ENCODE measurements around the gene BRD7. TPM values are rescaled to one million over a fixed set of nuclear protein-coding genes. Genes with fewer than 3 reads are reported as not detected.

The BRD7 gene
- total and polyA plus RNA-seq, 4 donors, result 13.3 to 34.3 (median 14.1) TPM

DNA sequence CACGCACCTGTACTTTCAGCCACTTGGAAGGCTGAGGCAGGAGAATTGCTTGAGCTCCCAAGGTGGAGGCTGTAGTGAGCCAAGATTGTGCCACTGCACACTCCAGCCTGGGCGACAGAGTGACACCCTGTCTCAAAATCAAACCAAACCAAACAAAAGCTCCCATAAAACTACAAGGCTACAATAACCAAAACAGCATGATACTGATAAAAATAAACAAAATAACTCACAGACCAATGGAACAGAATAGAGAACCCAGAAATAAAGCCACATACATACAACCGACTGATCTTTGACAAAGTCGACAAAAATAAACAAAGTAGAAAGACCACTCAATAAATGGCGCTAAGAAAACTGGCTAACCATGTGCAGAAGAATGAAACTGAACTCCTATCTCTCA is 37.2 kb downstream of the BRD7 start:
- no peak overlapping the region for H3K27ac ChIP-seq (ENCODE audit: low read depth in 1 of 2, low read length in 2 of 2)
- H3K9me3 ChIP-seq (ENCODE audit: control insufficient read depth in 4 of 4, low read length in 3 of 4), result no peaks in the 10 kb centered on the region
- 82% methylated on average over 5 of the region's 5 CpGs for WGBS
- H3K4me3 ChIP-seq (ENCODE audit: low read depth in 1 of 3, low read length in 3 of 3), result no peak overlapping the region
- no peak overlapping the region for H3K9ac ChIP-seq (ENCODE audit: low read depth in 1 of 2, low read length in 2 of 2)
- no peaks in the 10 kb centered on the region for H3K27me3 ChIP-seq (ENCODE audit: control insufficient read depth in 4 of 4, insufficient read depth in 4 of 4, low read length in 3 of 4)
- H3K36me3 ChIP-seq (ENCODE audit: control insufficient read depth in 4 of 4, insufficient read depth in 3 of 4, low read depth in 1 of 4, low read length in 3 of 4), result peaks cover 1 to 28% (median 17%) of the 10 kb centered on the region in 4 donors
- H3K4me1 ChIP-seq (ENCODE audit: control insufficient read depth in 4 of 4, insufficient read depth in 4 of 4, low read length in 3 of 4), result no peaks in the 10 kb centered on the region
- DNase-seq (ENCODE audit: low spot score), result no peak
- TF ChIP-seq FOXA1 (IDR thresholded peaks at IDR 0.05) (no peak), RAD21 (IDR thresholded peaks at IDR 0.05) (no peak), HNF4G (IDR thresholded peaks at IDR 0.05) (no peak), JUND (IDR thresholded peaks at IDR 0.05) (no peak), SP1 (IDR thresholded peaks at IDR 0.05) (no peak), GABPA (IDR thresholded peaks at IDR 0.05 in 1 of 2, conservative IDR thresholded peaks at IDR 0.05 in 1 of 2) (no peak), EGR1 (IDR thresholded peaks at IDR 0.05; ENCODE audit: low read depth in 2 of 2) (no peak), TAF1 (conservative IDR thresholded peaks at IDR 0.05) (no peak)
- TF ChIP-seq, protein P1, sequence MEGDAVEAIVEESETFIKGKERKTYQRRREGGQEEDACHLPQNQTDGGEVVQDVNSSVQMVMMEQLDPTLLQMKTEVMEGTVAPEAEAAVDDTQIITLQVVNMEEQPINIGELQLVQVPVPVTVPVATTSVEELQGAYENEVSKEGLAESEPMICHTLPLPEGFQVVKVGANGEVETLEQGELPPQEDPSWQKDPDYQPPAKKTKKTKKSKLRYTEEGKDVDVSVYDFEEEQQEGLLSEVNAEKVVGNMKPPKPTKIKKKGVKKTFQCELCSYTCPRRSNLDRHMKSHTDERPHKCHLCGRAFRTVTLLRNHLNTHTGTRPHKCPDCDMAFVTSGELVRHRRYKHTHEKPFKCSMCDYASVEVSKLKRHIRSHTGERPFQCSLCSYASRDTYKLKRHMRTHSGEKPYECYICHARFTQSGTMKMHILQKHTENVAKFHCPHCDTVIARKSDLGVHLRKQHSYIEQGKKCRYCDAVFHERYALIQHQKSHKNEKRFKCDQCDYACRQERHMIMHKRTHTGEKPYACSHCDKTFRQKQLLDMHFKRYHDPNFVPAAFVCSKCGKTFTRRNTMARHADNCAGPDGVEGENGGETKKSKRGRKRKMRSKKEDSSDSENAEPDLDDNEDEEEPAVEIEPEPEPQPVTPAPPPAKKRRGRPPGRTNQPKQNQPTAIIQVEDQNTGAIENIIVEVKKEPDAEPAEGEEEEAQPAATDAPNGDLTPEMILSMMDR (IDR thresholded peaks at IDR 0.05; ENCODE audit: low read depth, low read length, missing input control), result no peak
- TF ChIP-seq, protein P2, sequence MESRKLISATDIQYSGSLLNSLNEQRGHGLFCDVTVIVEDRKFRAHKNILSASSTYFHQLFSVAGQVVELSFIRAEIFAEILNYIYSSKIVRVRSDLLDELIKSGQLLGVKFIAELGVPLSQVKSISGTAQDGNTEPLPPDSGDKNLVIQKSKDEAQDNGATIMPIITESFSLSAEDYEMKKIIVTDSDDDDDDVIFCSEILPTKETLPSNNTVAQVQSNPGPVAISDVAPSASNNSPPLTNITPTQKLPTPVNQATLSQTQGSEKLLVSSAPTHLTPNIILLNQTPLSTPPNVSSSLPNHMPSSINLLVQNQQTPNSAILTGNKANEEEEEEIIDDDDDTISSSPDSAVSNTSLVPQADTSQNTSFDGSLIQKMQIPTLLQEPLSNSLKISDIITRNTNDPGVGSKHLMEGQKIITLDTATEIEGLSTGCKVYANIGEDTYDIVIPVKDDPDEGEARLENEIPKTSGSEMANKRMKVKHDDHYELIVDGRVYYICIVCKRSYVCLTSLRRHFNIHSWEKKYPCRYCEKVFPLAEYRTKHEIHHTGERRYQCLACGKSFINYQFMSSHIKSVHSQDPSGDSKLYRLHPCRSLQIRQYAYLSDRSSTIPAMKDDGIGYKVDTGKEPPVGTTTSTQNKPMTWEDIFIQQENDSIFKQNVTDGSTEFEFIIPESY (IDR thresholded peaks at IDR 0.05), result no peak
- TF ChIP-seq, protein P3, sequence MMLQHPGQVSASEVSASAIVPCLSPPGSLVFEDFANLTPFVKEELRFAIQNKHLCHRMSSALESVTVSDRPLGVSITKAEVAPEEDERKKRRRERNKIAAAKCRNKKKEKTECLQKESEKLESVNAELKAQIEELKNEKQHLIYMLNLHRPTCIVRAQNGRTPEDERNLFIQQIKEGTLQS (IDR thresholded peaks at IDR 0.05), result no peak
- TF ChIP-seq, protein P4, sequence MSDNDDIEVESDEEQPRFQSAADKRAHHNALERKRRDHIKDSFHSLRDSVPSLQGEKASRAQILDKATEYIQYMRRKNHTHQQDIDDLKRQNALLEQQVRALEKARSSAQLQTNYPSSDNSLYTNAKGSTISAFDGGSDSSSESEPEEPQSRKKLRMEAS (IDR thresholded peaks at IDR 0.05), result no peak
- TF ChIP-seq, protein P5, sequence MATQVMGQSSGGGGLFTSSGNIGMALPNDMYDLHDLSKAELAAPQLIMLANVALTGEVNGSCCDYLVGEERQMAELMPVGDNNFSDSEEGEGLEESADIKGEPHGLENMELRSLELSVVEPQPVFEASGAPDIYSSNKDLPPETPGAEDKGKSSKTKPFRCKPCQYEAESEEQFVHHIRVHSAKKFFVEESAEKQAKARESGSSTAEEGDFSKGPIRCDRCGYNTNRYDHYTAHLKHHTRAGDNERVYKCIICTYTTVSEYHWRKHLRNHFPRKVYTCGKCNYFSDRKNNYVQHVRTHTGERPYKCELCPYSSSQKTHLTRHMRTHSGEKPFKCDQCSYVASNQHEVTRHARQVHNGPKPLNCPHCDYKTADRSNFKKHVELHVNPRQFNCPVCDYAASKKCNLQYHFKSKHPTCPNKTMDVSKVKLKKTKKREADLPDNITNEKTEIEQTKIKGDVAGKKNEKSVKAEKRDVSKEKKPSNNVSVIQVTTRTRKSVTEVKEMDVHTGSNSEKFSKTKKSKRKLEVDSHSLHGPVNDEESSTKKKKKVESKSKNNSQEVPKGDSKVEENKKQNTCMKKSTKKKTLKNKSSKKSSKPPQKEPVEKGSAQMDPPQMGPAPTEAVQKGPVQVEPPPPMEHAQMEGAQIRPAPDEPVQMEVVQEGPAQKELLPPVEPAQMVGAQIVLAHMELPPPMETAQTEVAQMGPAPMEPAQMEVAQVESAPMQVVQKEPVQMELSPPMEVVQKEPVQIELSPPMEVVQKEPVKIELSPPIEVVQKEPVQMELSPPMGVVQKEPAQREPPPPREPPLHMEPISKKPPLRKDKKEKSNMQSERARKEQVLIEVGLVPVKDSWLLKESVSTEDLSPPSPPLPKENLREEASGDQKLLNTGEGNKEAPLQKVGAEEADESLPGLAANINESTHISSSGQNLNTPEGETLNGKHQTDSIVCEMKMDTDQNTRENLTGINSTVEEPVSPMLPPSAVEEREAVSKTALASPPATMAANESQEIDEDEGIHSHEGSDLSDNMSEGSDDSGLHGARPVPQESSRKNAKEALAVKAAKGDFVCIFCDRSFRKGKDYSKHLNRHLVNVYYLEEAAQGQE (IDR thresholded peaks at IDR 0.05), result no peak

DNA sequence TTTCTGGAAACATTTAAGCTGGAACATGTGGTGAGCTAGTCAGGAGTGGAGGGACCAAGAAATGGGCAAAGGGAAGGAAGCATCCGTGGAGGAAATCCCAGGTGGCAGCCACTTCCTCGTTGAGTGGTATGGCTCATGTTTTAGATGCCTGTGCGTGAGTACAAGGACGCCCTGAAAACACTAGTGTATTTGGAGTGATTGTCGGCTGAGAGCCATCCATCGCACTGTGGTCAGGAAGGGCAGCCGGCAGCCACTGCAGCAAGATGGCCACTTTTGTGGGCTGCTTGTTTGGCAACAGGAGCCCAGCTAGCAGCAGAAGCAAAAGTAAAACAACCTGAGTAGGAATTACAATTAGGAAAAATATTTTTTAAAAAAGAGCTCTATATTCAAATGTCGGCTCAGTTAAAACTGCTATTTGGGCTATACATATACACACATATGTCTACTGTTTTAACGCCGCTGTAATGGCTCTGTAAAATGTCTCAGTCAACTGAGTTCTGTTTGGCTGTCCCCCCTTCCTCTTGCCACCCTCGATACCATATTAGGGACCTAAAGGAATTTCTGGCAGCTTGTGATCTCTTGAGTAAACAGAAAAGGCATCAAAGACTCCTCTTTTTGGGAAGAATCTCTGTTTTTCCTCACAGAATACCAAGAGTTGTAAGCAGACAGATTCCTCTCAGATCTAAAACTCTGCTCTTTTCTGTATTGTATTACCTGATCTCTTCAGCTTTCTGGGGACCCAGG is 39.2 kb downstream of the BRD7 start:
- Histone ChIP-seq H3K27me3 (ENCODE audit: control insufficient read depth in 4 of 4, insufficient read depth in 4 of 4, low read length in 3 of 4) (no peaks in the 10 kb centered on the region), H3K9me3 (ENCODE audit: control insufficient read depth in 4 of 4, low read length in 3 of 4) (no peaks in the 10 kb centered on the region), H3K4me3 (ENCODE audit: low read depth in 1 of 3, low read length in 3 of 3) (no peak overlapping the region), H3K36me3 (ENCODE audit: control insufficient read depth in 4 of 4, insufficient read depth in 3 of 4, low read depth in 1 of 4, low read length in 3 of 4) (peaks cover 4 to 31% (median 20%) of the 10 kb centered on the region in 4 donors), H3K9ac (ENCODE audit: low read depth in 1 of 2, low read length in 2 of 2) (no peak overlapping the region), H3K27ac (ENCODE audit: low read depth in 1 of 2, low read length in 2 of 2) (no peak overlapping the region), H3K4me1 (ENCODE audit: control insufficient read depth in 4 of 4, insufficient read depth in 4 of 4, low read length in 3 of 4) (no peaks in the 10 kb centered on the region)
- no peak for DNase-seq (ENCODE audit: low spot score)
- WGBS, result 78% methylated on average over 11 of the region's 11 CpGs
- TF ChIP-seq, protein P4 (IDR thresholded peaks at IDR 0.05), result no peak
- TF ChIP-seq, protein P5 (IDR thresholded peaks at IDR 0.05), result no peak
- TF ChIP-seq FOXA1 (IDR thresholded peaks at IDR 0.05) (no peak), RAD21 (IDR thresholded peaks at IDR 0.05) (no peak), FOXA2 (IDR thresholded peaks at IDR 0.05) (no peak), JUND (IDR thresholded peaks at IDR 0.05) (no peak)
- TF ChIP-seq, protein P2 (IDR thresholded peaks at IDR 0.05), result no peak

Measured in liver (tissue), 9 donors.